Thoracic aorta (tissue), 2 donors: ENCODE results near the gene PPRC1. TPM values are rescaled to one million over a fixed set of nuclear protein-coding genes. Genes with fewer than 3 reads are reported as not detected.
A peak's percentile ranks its signal among the peaks of the same experiment; 100 is the strongest.

Experiments
- ATAC-seq: fragments of 150-250 bp; one replicate; pipeline ENCODE4 v1.8.0; 2017; ENCODE audit warnings: low read depth; ENCODE audit not compliant: insufficient number of reproducible peaks, low FRiP score
- DNase-seq: peaks from one replicate; pipeline ENCODE4 v3.0.0-alpha.2; 2020; ENCODE audit warnings: low spot score
- H3K27ac ChIP-seq, 2 donors: fragments of 200-600 bp; sonication (generic); 1 replicate in 1 of 2; 2 replicates in 1 of 2; pipeline ENCODE4 v1.5.1; 2016; ENCODE audit warnings: mild to moderate bottlenecking in 2 of 2, moderate library complexity in 2 of 2
- H3K27me3 ChIP-seq: fragments of 200-600 bp; sonication (generic); replicated peaks from 2 replicates; pipeline ENCODE4 v1.6.0; 2016; ENCODE audit warnings: mild to moderate bottlenecking; ENCODE audit not compliant: insufficient read depth
- H3K36me3 ChIP-seq: fragments of 200-600 bp; sonication (generic); one replicate; pipeline ENCODE4 v1.5.1; 2016
- H3K4me1 ChIP-seq, 2 donors: fragments of 200-600 bp; sonication (generic); 1 replicate in 1 of 2; 2 replicates in 1 of 2; pipeline versions ENCODE4 v1.5.1 to v1.6.0; 2016; ENCODE audit warnings: low read depth in 2 of 2, mild to moderate bottlenecking in 1 of 2; ENCODE audit not compliant: control insufficient read depth in 1 of 2
- H3K4me3 ChIP-seq: fragments of 200-600 bp; sonication (generic); 2 replicates; pipeline ENCODE4 v1.5.1; 2016; ENCODE audit warnings: mild to moderate bottlenecking
- H3K9me3 ChIP-seq: fragments of 200-600 bp; sonication (generic); 2 replicates; pipeline ENCODE4 v1.5.1; 2016
- total RNA-seq, 2 donors: library from RNA; depleted of rRNA; stranded (reverse); fragments of >200 nt; gene quantifications; one replicate each; pipeline versions ENCODE4 v1.1.0 to v1.2.3, GENCODE V29; 2016
- TF ChIP-seq, protein P1 (sequence below): fragments of 200-600 bp; sonication (generic); IDR thresholded peaks from one replicate; pipeline ENCODE4 v1.5.1; 2019; ENCODE audit warnings: antibody characterized with exemption

Gene PPRC1
- total RNA-seq, 2 donors from 2014 or later, result 18.0 to 56.4 TPM

DNA sequence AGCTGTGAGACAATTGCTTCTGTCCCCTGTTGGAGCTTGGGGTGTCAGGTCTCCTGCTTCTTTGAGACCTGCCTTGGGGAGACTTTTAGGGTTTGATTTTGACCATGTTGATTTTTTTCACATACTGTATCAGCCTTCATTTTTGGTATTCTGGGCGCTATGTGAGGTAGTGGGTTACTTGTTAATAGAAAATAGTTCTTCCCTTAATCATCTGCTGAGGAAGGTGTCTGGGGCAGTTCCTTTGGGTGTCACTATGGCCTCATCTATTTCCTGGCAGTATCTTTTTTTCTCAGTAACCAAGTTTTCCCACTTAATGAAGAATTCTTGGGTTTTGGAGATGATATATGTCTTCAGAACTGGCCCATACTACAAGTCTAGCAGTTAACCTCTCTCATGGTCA, 14.7 kb downstream of the PPRC1 start:
- H3K4me1 ChIP-seq, result peaks cover 3 to 9% of the 10 kb centered on the region in 2 donors
- H3K36me3 ChIP-seq, result peaks cover 32% of the 10 kb centered on the region
- no peak overlapping the region for H3K4me3 ChIP-seq
- H3K27me3 ChIP-seq, result no peaks in the 10 kb centered on the region
- ATAC-seq (no peak), DNase-seq (no peak)
- H3K9me3 ChIP-seq, result no peaks in the 10 kb centered on the region
- no peak overlapping the region for H3K27ac ChIP-seq
- TF ChIP-seq, protein P1, sequence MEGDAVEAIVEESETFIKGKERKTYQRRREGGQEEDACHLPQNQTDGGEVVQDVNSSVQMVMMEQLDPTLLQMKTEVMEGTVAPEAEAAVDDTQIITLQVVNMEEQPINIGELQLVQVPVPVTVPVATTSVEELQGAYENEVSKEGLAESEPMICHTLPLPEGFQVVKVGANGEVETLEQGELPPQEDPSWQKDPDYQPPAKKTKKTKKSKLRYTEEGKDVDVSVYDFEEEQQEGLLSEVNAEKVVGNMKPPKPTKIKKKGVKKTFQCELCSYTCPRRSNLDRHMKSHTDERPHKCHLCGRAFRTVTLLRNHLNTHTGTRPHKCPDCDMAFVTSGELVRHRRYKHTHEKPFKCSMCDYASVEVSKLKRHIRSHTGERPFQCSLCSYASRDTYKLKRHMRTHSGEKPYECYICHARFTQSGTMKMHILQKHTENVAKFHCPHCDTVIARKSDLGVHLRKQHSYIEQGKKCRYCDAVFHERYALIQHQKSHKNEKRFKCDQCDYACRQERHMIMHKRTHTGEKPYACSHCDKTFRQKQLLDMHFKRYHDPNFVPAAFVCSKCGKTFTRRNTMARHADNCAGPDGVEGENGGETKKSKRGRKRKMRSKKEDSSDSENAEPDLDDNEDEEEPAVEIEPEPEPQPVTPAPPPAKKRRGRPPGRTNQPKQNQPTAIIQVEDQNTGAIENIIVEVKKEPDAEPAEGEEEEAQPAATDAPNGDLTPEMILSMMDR, result no peak

DNA sequence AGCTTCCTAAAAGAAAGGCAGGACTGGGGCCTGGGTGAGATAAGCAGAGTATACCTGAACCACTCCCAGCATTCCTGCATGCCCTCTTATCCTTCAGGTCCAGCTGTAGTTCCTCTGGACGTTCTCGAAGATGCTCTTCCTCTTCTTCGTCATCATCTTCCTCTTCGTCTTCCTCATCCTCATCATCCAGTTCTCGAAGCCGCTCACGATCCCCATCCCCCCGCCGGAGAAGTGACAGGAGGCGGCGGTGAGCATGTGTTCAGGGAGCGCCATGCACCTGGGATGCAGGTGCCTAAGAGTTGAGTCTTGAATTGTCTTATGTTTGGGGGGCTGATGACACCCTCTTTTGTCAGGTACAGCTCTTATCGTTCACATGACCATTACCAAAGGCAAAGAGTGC, 15.4 kb downstream of the PPRC1 start:
- H3K9me3 ChIP-seq, result no peaks in the 10 kb centered on the region
- TF ChIP-seq, protein P1, result no peak
- H3K36me3 ChIP-seq, result peaks cover 25% of the 10 kb centered on the region
- H3K4me3 ChIP-seq, result no peak overlapping the region
- no peak for DNase-seq
- H3K4me1 ChIP-seq, result peaks cover 8 to 16% of the 10 kb centered on the region in 2 donors
- no peaks in the 10 kb centered on the region for H3K27me3 ChIP-seq
- ATAC-seq, result no peak
- no peak overlapping the region for H3K27ac ChIP-seq

DNA sequence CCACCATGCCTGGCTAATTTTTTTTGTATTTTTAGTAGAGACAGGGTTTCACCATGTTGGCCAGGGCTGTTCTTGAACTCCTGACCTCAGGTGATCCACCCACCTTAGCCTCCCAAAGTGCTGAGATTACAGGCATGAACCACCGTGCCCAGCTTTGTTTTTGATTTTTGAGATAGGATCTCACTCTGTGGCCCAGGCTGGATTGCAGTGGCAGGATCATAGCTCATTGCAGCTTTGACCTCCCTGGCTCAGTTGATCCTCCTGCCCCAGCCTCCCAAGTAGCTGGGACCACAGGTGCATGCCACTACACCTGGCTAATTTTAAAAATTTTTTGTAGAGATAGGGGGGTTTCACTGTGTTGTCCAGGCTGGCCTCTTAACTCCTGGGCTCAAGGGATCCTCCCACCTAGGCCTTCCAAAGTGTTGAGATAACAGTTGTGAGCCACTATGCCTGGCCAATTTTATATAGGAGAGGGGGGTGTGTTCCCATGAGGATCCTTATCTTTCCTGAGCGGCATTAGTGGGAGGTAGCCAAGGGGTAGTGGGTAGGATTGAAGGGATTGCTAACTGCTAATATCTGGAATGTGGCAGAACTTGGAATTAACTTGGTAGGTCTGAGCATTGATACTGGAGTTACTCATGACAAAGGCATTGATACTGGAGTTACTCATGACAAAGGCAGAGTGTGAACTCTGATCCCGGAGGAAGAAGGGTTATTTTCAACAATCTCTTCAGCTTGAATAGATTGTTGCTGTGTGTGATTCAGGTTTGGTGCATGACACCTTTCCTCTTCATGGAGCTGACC, 18.3 kb downstream of the PPRC1 start:
- H3K9me3 ChIP-seq, result no peaks in the 10 kb centered on the region
- H3K4me3 ChIP-seq, result peak overlapping the region; percentile 82
- peaks cover 12% of the 10 kb centered on the region for H3K36me3 ChIP-seq
- peak overlapping the region; percentile 81 to 91 for H3K27ac ChIP-seq
- ATAC-seq (peak; percentile 7), DNase-seq (no peak)
- H3K27me3 ChIP-seq, result no peaks in the 10 kb centered on the region
- H3K4me1 ChIP-seq, result peaks cover 10 to 29% of the 10 kb centered on the region in 2 donors
- TF ChIP-seq, protein P1, result no peak

DNA sequence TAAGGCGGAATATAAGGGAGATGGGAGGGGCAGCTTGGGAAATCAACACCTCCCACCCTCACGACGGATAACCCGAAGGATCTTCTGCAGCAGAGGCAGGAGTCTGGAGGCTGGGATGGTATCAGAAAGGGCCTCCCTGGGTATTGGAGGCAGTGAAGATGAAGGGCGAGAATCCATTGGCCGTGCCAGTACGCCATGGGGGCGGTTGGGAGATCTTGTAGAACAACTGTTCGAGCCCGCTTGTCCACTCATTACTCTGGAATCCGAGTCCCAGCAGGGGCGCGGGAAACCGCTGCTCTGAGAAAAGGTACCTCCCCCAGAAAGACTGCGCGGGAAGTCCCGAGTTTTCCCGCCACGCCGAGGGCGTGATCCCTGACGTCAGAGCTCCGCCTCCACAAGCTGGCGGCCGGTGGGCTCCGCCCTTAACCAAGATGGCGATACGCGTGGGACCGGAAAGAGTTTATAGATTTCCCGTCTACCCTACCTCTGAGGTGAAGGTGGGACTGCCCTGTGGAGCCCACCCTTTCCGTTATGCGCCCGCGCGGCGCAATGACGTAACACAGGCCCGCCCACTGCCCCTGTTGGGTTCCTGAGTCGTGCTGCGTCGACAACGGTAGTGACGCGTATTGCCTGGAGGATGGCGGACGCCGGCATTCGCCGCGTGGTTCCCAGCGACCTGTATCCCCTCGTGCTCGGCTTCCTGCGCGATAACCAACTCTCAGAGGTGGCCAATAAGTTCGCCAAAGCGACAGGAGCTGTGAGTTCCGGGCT, 19.1 kb downstream of the PPRC1 start, which contains the start of gene NOLC1:
TSS of gene NOLC1 (plus strand) at position 616 of the 771 bp plus-strand sequence. CDS start at position 638, 22 bp downstream.
- TF ChIP-seq, protein P1, result no peak
- Histone ChIP-seq H3K4me1 (peaks cover 10 to 29% of the 10 kb centered on the region in 2 donors), H3K4me3 (peak within 1 kb of the TSS; percentile 82), H3K27ac (peak within 1 kb of the TSS; percentile 81 to 94), H3K27me3 (no peaks in the 10 kb centered on the region), H3K36me3 (peaks cover 14% of the 10 kb centered on the region), H3K9me3 (no peaks in the 10 kb centered on the region)
- ATAC-seq, result peak; percentile 98
- peak; percentile 97 for DNase-seq

DNA sequence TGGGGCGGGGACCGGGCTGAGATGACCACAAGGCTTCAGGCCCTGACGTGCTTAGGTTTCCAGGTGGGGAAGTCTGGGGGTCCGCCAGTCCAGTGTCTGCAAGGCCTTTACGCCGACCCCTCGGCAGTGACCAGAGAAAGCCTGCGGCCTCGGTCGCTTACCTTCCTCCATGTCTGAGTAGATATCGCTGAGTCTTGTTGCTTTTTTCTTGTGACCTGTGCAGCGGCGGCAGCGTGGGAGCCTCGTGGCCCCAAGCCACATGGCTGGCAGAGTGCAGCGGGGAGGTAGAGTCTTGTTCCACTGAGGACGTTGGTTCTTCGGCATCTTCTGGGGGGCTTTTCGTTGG, 19.7 kb downstream of the PPRC1 start:
- DNase-seq (no peak), ATAC-seq (no peak)
- Histone ChIP-seq H3K4me1 (peaks cover 10 to 29% of the 10 kb centered on the region in 2 donors), H3K4me3 (peak overlapping the region; percentile 82), H3K36me3 (peaks cover 19% of the 10 kb centered on the region), H3K9me3 (no peaks in the 10 kb centered on the region), H3K27me3 (no peaks in the 10 kb centered on the region), H3K27ac (peak overlapping the region; percentile 81 to 94)
- TF ChIP-seq, protein P1, result no peak
